H1 (cell line): ENCODE results near the gene CDH6. TPM values are rescaled to one million over a fixed set of nuclear protein-coding genes. Genes with fewer than 3 reads are reported as not detected.

Experiments used
- polyA plus RNA-seq, 7 experiments: library from polyadenylated mRNA; depleted of rRNA in 3 of 7; stranded (reverse) in 5 of 7; unstranded in 2 of 7; fragments of >200 nt in 5 of 7; fragments of 200-250 nt in 2 of 7; gene quantifications; 1 replicate in 5 of 7; 2 replicates in 1 of 7; 4 replicates in 1 of 7; pipeline versions ENCODE4 v1.2.1 to v1.2.3, GENCODE V29; 2011 to 2013; ENCODE audit warnings: missing spikeins in 2 of 7, mixed read lengths in 2 of 7
- total RNA-seq: library from RNA; stranded (reverse); fragmentation: NEBNext Ultra II Directional; extraction: Animal tissue kit (Norgen Biotek cat#: 25700); gene quantifications from 2 replicates; pipeline ENCODE4 v1.2.1, GENCODE V29; 2021
- TF ChIP-seq, protein P1 (sequence below): fragments of 300-600 bp; sonication (generic); IDR thresholded peaks from 2 replicates; pipeline ENCODE4 v1.7.1; 2012; ENCODE audit warnings: low read length, moderate library complexity, mild to moderate bottlenecking, inconsistent platforms; ENCODE audit not compliant: insufficient replicate concordance

CDH6 gene
- total and polyA plus RNA-seq, 2 of the 8 experiments (the other 6 are each of a cell fraction or from before 2014, with no cell fraction given) = 1.4 to 1.9 TPM

DNA sequence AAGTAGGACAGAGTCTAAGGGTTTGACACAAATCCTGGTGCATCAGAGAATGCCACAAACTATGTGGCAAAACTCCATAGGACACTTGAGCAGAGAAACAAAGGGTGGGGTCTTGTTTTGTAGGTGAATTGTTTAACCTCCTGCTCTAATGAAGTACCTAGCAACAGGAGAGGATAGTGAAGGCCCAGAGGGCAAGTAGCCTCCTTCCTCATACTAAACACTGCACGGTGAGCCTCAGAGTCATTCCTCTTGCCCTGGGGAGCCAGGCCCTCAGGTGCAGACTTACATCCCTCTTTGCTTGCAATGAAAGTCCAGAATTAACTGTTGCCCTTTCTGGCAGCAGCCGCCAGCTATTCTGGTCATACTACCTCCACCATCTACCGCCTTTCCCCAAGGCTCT is 172.3 kb downstream of the CDH6 start (continued):
- TF ChIP-seq, protein P1, sequence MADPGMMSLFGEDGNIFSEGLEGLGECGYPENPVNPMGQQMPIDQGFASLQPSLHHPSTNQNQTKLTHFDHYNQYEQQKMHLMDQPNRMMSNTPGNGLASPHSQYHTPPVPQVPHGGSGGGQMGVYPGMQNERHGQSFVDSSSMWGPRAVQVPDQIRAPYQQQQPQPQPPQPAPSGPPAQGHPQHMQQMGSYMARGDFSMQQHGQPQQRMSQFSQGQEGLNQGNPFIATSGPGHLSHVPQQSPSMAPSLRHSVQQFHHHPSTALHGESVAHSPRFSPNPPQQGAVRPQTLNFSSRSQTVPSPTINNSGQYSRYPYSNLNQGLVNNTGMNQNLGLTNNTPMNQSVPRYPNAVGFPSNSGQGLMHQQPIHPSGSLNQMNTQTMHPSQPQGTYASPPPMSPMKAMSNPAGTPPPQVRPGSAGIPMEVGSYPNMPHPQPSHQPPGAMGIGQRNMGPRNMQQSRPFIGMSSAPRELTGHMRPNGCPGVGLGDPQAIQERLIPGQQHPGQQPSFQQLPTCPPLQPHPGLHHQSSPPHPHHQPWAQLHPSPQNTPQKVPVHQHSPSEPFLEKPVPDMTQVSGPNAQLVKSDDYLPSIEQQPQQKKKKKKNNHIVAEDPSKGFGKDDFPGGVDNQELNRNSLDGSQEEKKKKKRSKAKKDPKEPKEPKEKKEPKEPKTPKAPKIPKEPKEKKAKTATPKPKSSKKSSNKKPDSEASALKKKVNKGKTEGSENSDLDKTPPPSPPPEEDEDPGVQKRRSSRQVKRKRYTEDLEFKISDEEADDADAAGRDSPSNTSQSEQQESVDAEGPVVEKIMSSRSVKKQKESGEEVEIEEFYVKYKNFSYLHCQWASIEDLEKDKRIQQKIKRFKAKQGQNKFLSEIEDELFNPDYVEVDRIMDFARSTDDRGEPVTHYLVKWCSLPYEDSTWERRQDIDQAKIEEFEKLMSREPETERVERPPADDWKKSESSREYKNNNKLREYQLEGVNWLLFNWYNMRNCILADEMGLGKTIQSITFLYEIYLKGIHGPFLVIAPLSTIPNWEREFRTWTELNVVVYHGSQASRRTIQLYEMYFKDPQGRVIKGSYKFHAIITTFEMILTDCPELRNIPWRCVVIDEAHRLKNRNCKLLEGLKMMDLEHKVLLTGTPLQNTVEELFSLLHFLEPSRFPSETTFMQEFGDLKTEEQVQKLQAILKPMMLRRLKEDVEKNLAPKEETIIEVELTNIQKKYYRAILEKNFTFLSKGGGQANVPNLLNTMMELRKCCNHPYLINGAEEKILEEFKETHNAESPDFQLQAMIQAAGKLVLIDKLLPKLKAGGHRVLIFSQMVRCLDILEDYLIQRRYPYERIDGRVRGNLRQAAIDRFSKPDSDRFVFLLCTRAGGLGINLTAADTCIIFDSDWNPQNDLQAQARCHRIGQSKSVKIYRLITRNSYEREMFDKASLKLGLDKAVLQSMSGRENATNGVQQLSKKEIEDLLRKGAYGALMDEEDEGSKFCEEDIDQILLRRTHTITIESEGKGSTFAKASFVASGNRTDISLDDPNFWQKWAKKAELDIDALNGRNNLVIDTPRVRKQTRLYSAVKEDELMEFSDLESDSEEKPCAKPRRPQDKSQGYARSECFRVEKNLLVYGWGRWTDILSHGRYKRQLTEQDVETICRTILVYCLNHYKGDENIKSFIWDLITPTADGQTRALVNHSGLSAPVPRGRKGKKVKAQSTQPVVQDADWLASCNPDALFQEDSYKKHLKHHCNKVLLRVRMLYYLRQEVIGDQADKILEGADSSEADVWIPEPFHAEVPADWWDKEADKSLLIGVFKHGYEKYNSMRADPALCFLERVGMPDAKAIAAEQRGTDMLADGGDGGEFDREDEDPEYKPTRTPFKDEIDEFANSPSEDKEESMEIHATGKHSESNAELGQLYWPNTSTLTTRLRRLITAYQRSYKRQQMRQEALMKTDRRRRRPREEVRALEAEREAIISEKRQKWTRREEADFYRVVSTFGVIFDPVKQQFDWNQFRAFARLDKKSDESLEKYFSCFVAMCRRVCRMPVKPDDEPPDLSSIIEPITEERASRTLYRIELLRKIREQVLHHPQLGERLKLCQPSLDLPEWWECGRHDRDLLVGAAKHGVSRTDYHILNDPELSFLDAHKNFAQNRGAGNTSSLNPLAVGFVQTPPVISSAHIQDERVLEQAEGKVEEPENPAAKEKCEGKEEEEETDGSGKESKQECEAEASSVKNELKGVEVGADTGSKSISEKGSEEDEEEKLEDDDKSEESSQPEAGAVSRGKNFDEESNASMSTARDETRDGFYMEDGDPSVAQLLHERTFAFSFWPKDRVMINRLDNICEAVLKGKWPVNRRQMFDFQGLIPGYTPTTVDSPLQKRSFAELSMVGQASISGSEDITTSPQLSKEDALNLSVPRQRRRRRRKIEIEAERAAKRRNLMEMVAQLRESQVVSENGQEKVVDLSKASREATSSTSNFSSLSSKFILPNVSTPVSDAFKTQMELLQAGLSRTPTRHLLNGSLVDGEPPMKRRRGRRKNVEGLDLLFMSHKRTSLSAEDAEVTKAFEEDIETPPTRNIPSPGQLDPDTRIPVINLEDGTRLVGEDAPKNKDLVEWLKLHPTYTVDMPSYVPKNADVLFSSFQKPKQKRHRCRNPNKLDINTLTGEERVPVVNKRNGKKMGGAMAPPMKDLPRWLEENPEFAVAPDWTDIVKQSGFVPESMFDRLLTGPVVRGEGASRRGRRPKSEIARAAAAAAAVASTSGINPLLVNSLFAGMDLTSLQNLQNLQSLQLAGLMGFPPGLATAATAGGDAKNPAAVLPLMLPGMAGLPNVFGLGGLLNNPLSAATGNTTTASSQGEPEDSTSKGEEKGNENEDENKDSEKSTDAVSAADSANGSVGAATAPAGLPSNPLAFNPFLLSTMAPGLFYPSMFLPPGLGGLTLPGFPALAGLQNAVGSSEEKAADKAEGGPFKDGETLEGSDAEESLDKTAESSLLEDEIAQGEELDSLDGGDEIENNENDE = no peak
